ENCODE data around the gene ZBTB16. TPM values are rescaled to one million over a fixed set of nuclear protein-coding genes. Genes with fewer than 3 reads are reported as not detected.

Gene ZBTB16
- total and polyA plus RNA-seq, 2 of the 13 experiments (the other 11 are each of a cell fraction or from before 2014, with no cell fraction given): not detected

GRCh38 chr11:114121138-114121537 lies 61.6 kb downstream of the ZBTB16 start (continued):
- TF ChIP-seq, protein P1, sequence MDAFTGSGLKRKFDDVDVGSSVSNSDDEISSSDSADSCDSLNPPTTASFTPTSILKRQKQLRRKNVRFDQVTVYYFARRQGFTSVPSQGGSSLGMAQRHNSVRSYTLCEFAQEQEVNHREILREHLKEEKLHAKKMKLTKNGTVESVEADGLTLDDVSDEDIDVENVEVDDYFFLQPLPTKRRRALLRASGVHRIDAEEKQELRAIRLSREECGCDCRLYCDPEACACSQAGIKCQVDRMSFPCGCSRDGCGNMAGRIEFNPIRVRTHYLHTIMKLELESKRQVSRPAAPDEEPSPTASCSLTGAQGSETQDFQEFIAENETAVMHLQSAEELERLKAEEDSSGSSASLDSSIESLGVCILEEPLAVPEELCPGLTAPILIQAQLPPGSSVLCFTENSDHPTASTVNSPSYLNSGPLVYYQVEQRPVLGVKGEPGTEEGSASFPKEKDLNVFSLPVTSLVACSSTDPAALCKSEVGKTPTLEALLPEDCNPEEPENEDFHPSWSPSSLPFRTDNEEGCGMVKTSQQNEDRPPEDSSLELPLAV (CRISPR knock-in tag; conservative IDR thresholded peaks at IDR 0.05; ENCODE audit: low read depth): no peak
- TF ChIP-seq CC2D1A (CRISPR knock-in tag; IDR thresholded peaks at IDR 0.05): no peak

DNA sequence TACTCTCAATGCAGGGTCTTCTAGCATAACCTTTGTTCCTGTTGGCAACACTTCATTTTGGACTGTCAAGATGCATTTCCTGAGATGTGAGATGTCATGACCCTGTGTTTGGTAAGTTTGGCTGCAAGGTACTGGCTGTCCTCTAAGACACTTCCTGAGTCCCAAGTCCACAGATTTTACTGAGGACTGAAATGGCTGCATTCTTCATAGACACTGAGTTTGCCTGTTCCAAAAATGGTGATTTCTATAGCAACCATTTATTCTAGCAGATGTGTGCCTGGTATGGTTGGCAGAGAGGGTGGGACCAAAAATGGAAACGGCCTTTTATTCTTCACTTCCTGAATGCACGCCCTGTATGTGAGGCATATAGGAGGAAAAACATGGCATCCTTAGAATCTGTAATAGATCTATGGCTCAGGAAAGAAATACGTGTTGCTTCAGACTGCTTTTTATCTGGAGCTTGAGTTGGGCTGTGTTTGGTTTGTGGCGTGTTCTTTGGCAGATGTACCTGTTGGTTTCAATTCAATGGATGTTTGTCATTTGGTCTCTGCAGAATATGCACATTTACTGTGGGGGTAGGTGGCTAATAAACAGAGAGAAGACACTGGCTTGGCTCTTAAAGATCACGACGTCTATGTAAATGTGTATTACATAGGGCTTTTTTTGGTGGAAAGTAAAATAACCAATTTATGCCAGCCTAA lies 62.4 kb downstream of the ZBTB16 start:
- no peak for ATAC-seq
- no peak overlapping the region for H3K27ac ChIP-seq (ENCODE audit: extremely low read length, insufficient read depth, low read length)
- no peaks in the 10 kb centered on the region for H4K20me1 ChIP-seq (ENCODE audit: insufficient read depth, low read length)
- no peaks in the 10 kb centered on the region for H3K36me3 ChIP-seq (replicated peaks in 1 of 2; ENCODE audit: control insufficient read depth in 1 of 2, insufficient read depth in 2 of 2, low read length in 2 of 2)
- peaks cover 0 to 28% of the 10 kb centered on the region in 2 experiments; a peak in 2 of 5 replicates for H3K27me3 ChIP-seq (ENCODE audit: control insufficient read depth in 1 of 2, insufficient read depth in 2 of 2, low read length in 2 of 2)
- no peaks in the 10 kb centered on the region for H3K79me2 ChIP-seq (ENCODE audit: insufficient read depth, low read length)
- ChIA-PET CTCF (ENCODE audit: low intra/inter-chr PET ratio, low total read pairs) (no interaction called here), POLR2A (no interaction called here)
- H3K9ac ChIP-seq (ENCODE audit: insufficient read depth, low read depth, low read length): no peak overlapping the region
- WGBS (ENCODE audit: low lambda C conversion rate): 17% methylated on average over 6 of the region's 6 CpGs
- no peak overlapping the region for H2AFZ ChIP-seq (ENCODE audit: low read length)
- H3K4me3 ChIP-seq (replicated peaks in 1 of 3; ENCODE audit: insufficient read depth in 1 of 3, low read depth in 2 of 3, low read length in 3 of 3): no peak overlapping the region
- intact Hi-C loops (cut with micrococcal nuclease; ENCODE audit: unreplicated experiment): no loop called here
- no TSS peak for BruUV-seq (replicated peaks)
- H3K4me1 ChIP-seq (ENCODE audit: insufficient read depth, low read length): no peaks in the 10 kb centered on the region
- FAIRE-seq: no peak
- no peaks in the 10 kb centered on the region for H3K9me3 ChIP-seq (ENCODE audit: low read length)
- no peak for DNase-seq (ENCODE audit: low spot score)
- in situ Hi-C loops (cut with HindIII; ENCODE audit: extremely low pct_ligation_motif_present, low pct_unique_long_range_greater_than_20kb): no loop called here
- no peak overlapping the region for H3K4me2 ChIP-seq (ENCODE audit: low read depth, low read length)
- TF ChIP-seq ZNF24 (IDR thresholded peaks at IDR 0.05): no peak
- no peak for TF ChIP-seq TCF7 (IDR thresholded peaks at IDR 0.05; ENCODE audit: low read depth)
- TF ChIP-seq HOXA5 (CRISPR knock-in tag; IDR thresholded peaks at IDR 0.05): no peak
- TF ChIP-seq, protein P2, sequence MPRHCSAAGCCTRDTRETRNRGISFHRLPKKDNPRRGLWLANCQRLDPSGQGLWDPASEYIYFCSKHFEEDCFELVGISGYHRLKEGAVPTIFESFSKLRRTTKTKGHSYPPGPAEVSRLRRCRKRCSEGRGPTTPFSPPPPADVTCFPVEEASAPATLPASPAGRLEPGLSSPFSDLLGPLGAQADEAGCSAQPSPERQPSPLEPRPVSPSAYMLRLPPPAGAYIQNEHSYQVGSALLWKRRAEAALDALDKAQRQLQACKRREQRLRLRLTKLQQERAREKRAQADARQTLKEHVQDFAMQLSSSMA (CRISPR knock-in tag; IDR thresholded peaks at IDR 0.05): no peak
- no peak for TF ChIP-seq ZNF552 (CRISPR knock-in tag; IDR thresholded peaks at IDR 0.05; ENCODE audit: borderline replicate concordance)
- TF ChIP-seq SP140L (CRISPR knock-in tag; IDR thresholded peaks at IDR 0.05; ENCODE audit: borderline replicate concordance): no peak
- TF ChIP-seq, protein P3, sequence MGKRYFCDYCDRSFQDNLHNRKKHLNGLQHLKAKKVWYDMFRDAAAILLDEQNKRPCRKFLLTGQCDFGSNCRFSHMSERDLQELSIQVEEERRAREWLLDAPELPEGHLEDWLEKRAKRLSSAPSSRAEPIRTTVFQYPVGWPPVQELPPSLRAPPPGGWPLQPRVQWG (CRISPR knock-in tag; IDR thresholded peaks at IDR 0.05; ENCODE audit: borderline replicate concordance, low read depth): no peak
- no peak for TF ChIP-seq ZNF720 (CRISPR knock-in tag; IDR thresholded peaks at IDR 0.05)
- TF ChIP-seq, protein P4, sequence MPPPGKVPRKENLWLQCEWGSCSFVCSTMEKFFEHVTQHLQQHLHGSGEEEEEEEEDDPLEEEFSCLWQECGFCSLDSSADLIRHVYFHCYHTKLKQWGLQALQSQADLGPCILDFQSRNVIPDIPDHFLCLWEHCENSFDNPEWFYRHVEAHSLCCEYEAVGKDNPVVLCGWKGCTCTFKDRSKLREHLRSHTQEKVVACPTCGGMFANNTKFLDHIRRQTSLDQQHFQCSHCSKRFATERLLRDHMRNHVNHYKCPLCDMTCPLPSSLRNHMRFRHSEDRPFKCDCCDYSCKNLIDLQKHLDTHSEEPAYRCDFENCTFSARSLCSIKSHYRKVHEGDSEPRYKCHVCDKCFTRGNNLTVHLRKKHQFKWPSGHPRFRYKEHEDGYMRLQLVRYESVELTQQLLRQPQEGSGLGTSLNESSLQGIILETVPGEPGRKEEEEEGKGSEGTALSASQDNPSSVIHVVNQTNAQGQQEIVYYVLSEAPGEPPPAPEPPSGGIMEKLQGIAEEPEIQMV (CRISPR knock-in tag; IDR thresholded peaks at IDR 0.05; ENCODE audit: low read depth): no peak
- TF ChIP-seq SSRP1 (CRISPR knock-in tag; IDR thresholded peaks at IDR 0.05): no peak

All from HepG2 (cell line).